ENCODE measurements around the gene VSIG4. TPM values are rescaled to one million over a fixed set of nuclear protein-coding genes. Genes with fewer than 3 reads are reported as not detected.

The VSIG4 gene
- total and polyA plus RNA-seq, 10 of the 15 experiments (the other 5 are each of a cell fraction or from before 2014, with no cell fraction given): 0.05 to 0.36 TPM; not detected in 8

GRCh38 chrX:66064261-66064660 is 24.4 kb upstream of the VSIG4 start:
- TF ChIP-seq POU2F2 (IDR thresholded peaks at IDR 0.05; ENCODE audit: borderline replicate concordance, low read depth, low read length) (no peak), EGR1 (IDR thresholded peaks at IDR 0.05; ENCODE audit: borderline replicate concordance in 1 of 2, low read depth in 2 of 2, low read length in 2 of 2) (no peak), CEBPZ (IDR thresholded peaks at IDR 0.05; ENCODE audit: low read depth, low read length) (no peak), PAX8 (IDR thresholded peaks at IDR 0.05) (no peak), KDM1A (IDR thresholded peaks at IDR 0.05; ENCODE audit: borderline replicate concordance) (no peak), SP1 (IDR thresholded peaks at IDR 0.05; ENCODE audit: low read depth, low read length) (no peak), NFIC (IDR thresholded peaks at IDR 0.05; ENCODE audit: low read depth, low read length) (no peak), BCL3 (IDR thresholded peaks at IDR 0.05; ENCODE audit: borderline replicate concordance, insufficient read depth, low read depth, low read length, poor library complexity, severe bottlenecking) (no peak), ETV6 (conservative IDR thresholded peaks at IDR 0.05 in 1 of 2, IDR thresholded peaks at IDR 0.05 in 1 of 2; ENCODE audit: borderline replicate concordance in 1 of 2, low read depth in 1 of 2) (no peak), SMAD5 (IDR thresholded peaks at IDR 0.05; ENCODE audit: low read depth) (no peak), CREB1 (IDR thresholded peaks at IDR 0.05; ENCODE audit: low read depth) (no peak)
- TF ChIP-seq, protein P1, sequence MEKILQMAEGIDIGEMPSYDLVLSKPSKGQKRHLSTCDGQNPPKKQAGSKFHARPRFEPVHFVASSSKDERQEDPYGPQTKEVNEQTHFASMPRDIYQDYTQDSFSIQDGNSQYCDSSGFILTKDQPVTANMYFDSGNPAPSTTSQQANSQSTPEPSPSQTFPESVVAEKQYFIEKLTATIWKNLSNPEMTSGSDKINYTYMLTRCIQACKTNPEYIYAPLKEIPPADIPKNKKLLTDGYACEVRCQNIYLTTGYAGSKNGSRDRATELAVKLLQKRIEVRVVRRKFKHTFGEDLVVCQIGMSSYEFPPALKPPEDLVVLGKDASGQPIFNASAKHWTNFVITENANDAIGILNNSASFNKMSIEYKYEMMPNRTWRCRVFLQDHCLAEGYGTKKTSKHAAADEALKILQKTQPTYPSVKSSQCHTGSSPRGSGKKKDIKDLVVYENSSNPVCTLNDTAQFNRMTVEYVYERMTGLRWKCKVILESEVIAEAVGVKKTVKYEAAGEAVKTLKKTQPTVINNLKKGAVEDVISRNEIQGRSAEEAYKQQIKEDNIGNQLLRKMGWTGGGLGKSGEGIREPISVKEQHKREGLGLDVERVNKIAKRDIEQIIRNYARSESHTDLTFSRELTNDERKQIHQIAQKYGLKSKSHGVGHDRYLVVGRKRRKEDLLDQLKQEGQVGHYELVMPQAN (conservative IDR thresholded peaks at IDR 0.05): no peak

More at GRCh38 chrX:66064261-66064660, 24.4 kb upstream of the VSIG4 start:
- Histone ChIP-seq H3K9me3 (replicated peaks; ENCODE audit: control insufficient read depth, insufficient read depth, low read length) (no peaks in the 10 kb centered on the region), H3K27ac (ENCODE audit: control insufficient read depth, insufficient read depth) (no peak overlapping the region), H3K79me2 (ENCODE audit: control insufficient read depth, insufficient read depth, low read length) (no peaks in the 10 kb centered on the region), H3K4me1 (ENCODE audit: control insufficient read depth, insufficient read depth, low read length) (no peaks in the 10 kb centered on the region), H3K9ac (ENCODE audit: control insufficient read depth, insufficient read depth, low read length) (no peak overlapping the region), H4K20me1 (ENCODE audit: control insufficient read depth, insufficient read depth) (no peaks in the 10 kb centered on the region), H3K36me3 (ENCODE audit: control insufficient read depth in 2 of 2, insufficient read depth in 2 of 2, low read length in 1 of 2) (no peaks in the 10 kb centered on the region), H3K4me2 (ENCODE audit: control insufficient read depth, insufficient read depth) (no peak overlapping the region), H3K4me3 (no peak overlapping the region), H2AFZ (ENCODE audit: control insufficient read depth, low read depth, low read length) (no peak overlapping the region), H3K27me3 (replicated peaks in 1 of 2; ENCODE audit: control insufficient read depth in 2 of 2, insufficient read depth in 2 of 2, low read length in 1 of 2) (no peaks in the 10 kb centered on the region)
- intact Hi-C loops (cut with micrococcal nuclease; ENCODE audit: unreplicated experiment) (no loop called here), in situ Hi-C loops (cut with MboI) (no loop called here)
- RAD21 ChIA-PET (ENCODE audit: unreplicated experiment): interaction anchor here (0.8 kb wide), 1 partner anchor 137 kb away, joined by 3 read pairs; no protein-coding TSS in a partner anchor
- SMC1A ChIA-PET (ENCODE audit: uncharacterized antibody, unreplicated experiment): interaction anchor here (1.0 to 1.2 kb wide), 2 partner anchors 15 to 17 kb away, joined by 3 read pairs; no protein-coding TSS in a partner anchor
- POLR2A ChIA-PET: no interaction called here
- DNase-seq (ENCODE audit: low read depth, low spot score) (no peak), ATAC-seq (no peak), FAIRE-seq (no peak)
- no TSS peak for BruUV-seq (replicated peaks)
- WGBS (ENCODE audit: insufficient coverage, insufficient replicate concordance, low lambda C conversion rate, missing lambda C conversion rate): 22% methylated on average over 4 of the region's 4 CpGs
- CTCF ChIA-PET: no interaction called here

Data from GM12878 (cell line).